HepG2 (cell line): ENCODE measurements around the gene ABCG2. TPM values are rescaled to one million over a fixed set of nuclear protein-coding genes. Genes with fewer than 3 reads are reported as not detected.

ENCODE experiments used
- BCL3 ChIP-seq: sonication (generic); formaldehyde crosslinking; IDR thresholded peaks from 2 replicates; pipeline ENCODE4 v1.5.1; 2020; ENCODE audit warnings: mild to moderate bottlenecking, missing genetic modification reagents, moderate library complexity
- CAMTA2 ChIP-seq: sonication (generic); formaldehyde crosslinking; IDR thresholded peaks from 2 replicates; pipeline ENCODE4 v1.4.0; 2020; ENCODE audit warnings: mild to moderate bottlenecking, missing genetic modification reagents, borderline replicate concordance
- HMGXB4 ChIP-seq, 2 experiments: sonication (generic) in 1 of 2; formaldehyde crosslinking in 1 of 2; IDR thresholded peaks; 2 replicates each; pipeline versions ENCODE4 v1.4.0 to v1.6.1; 2018 to 2020; ENCODE audit warnings: missing genetic modification reagents in 2 of 2, borderline replicate concordance in 1 of 2, low read depth in 1 of 2, mild to moderate bottlenecking in 1 of 2, missing biosample characterization in 1 of 2
- IRF1 ChIP-seq: sonication (generic); formaldehyde crosslinking; IDR thresholded peaks from 2 replicates; pipeline ENCODE4 v1.4.0; 2020; ENCODE audit warnings: low read depth, mild to moderate bottlenecking, missing genetic modification reagents
- MIXL1 ChIP-seq: IDR thresholded peaks from 2 replicates; pipeline ENCODE4 v1.6.1; 2016
- MYPOP ChIP-seq: sonication (generic); formaldehyde crosslinking; IDR thresholded peaks from 2 replicates; pipeline ENCODE4 v1.8.1; 2023; ENCODE audit warnings: mild to moderate bottlenecking, moderate library complexity, missing genetic modification reagents
- NFIC ChIP-seq: IDR thresholded peaks from 2 replicates; pipeline ENCODE4 v1.6.1; 2012; ENCODE audit warnings: mild to moderate bottlenecking, low read length, inconsistent platforms
- POLR2G ChIP-seq: fragments of 200-400 bp; formaldehyde crosslinking; IDR thresholded peaks from 2 replicates; pipeline ENCODE4 v1.6.1; 2018; ENCODE audit warnings: mild to moderate bottlenecking, low read depth, low read length, moderate library complexity
- TCF7L2 ChIP-seq: IDR thresholded peaks from 2 replicates; pipeline ENCODE4 v1.6.1; 2011; ENCODE audit warnings: mild to moderate bottlenecking, low read depth, low read length, moderate library complexity
- THAP9 ChIP-seq: sonication (generic); formaldehyde crosslinking; IDR thresholded peaks from 2 replicates; pipeline ENCODE4; 2020; ENCODE audit warnings: missing genetic modification reagents, mild to moderate bottlenecking, borderline replicate concordance
- ZBTB3 ChIP-seq: sonication (generic); formaldehyde crosslinking; IDR thresholded peaks from 2 replicates; pipeline ENCODE4 v1.4.0; 2020; ENCODE audit warnings: low read depth, mild to moderate bottlenecking, moderate library complexity, missing genetic modification reagents, borderline replicate concordance
- ZNF281 ChIP-seq: sonication (generic); formaldehyde crosslinking; IDR thresholded peaks from 2 replicates; pipeline ENCODE4 v1.4.0; 2020; ENCODE audit warnings: missing genetic modification reagents, borderline replicate concordance
- ZNF552 ChIP-seq: sonication (generic); formaldehyde crosslinking; IDR thresholded peaks from 2 replicates; pipeline ENCODE4 v1.9.0; 2022; ENCODE audit warnings: missing genetic modification reagents, mild to moderate bottlenecking, borderline replicate concordance
- ZNF878 ChIP-seq: sonication (generic); formaldehyde crosslinking; IDR thresholded peaks from 2 replicates; pipeline ENCODE4 v1.8.1; 2023; ENCODE audit warnings: mild to moderate bottlenecking, missing genetic modification reagents, moderate library complexity
- ZSCAN25 ChIP-seq: sonication (generic); formaldehyde crosslinking; IDR thresholded peaks from 2 replicates; pipeline ENCODE4 v1.8.0; 2022; ENCODE audit warnings: mild to moderate bottlenecking, missing genetic modification reagents
- polyA plus RNA-seq, 8 experiments: library from polyadenylated mRNA; depleted of rRNA in 3 of 8; stranded (reverse) in 7 of 8; unstranded in 1 of 8; fragments of >200 nt; fragmentation: Illumina TruSeq in 4 of 8; extraction: Trizol in 4 of 8; gene quantifications; 2 replicates each; pipeline versions ENCODE4 v1.2.1 to v1.2.3, GENCODE V29; 2011 to 2016; ENCODE audit warnings: low read depth in 4 of 8, missing spikeins in 1 of 8, mixed read lengths in 1 of 8; ENCODE audit not compliant: insufficient read depth in 1 of 8
- total RNA-seq, 5 experiments: library from RNA; depleted of rRNA; stranded (reverse); fragments of >200 nt; fragmentation: Illumina TruSeq; extraction: Trizol; gene quantifications; 2 replicates each; pipeline ENCODE4 v1.2.3, GENCODE V29; 2016; ENCODE audit warnings: low read depth in 1 of 5

ABCG2 gene
- total and polyA plus RNA-seq, 2 of the 13 experiments (the other 11 are each of a cell fraction or from before 2014, with no cell fraction given): 10.0 to 15.7 TPM

- TF ChIP-seq ZNF281 (peak; percentile 27; the same call in 1 of the 2 replicates), ZSCAN25 (CRISPR knock-in tag) (peak; percentile 32; the same call in 1 of the 2 replicates), ZBTB3 (CRISPR knock-in tag) (0 out of 2 replicates have a peak, but pooled peaks have one; percentile 49), ZNF878 (CRISPR knock-in tag) (no peak), IRF1 (0 out of 2 replicates have a peak, but pooled peaks have one; percentile 28), HMGXB4 (CRISPR knock-in tag; IDR thresholded peaks at IDR 0.05; ENCODE audit: borderline replicate concordance in 1 of 2, low read depth in 1 of 2) (peak in 1 of 2 experiments; percentile 81; a peak in 1 of 4 replicates), TCF7L2 (no peak), POLR2G (peak; percentile 66; the same call in 1 of the 2 replicates), NFIC (no peak), THAP9 (CRISPR knock-in tag) (peak; percentile 66; the same call in 1 of the 2 replicates), ZNF552 (CRISPR knock-in tag) (0 out of 2 replicates have a peak, but pooled peaks have one; percentile 62), MIXL1 (CRISPR knock-in tag) (0 out of 2 replicates have a peak, but pooled peaks have one; percentile 4), CAMTA2 (CRISPR knock-in tag) (peak; percentile 80; the same call in 1 of the 2 replicates), MYPOP (CRISPR knock-in tag) (peak; percentile 97), BCL3 (CRISPR knock-in tag) (peak; percentile 84; the same call in 1 of the 2 replicates)
These were observed at the start of gene ABCG2 (continued) for GRCh38 chr4:88158489-88159228.
